OCI-LY1 (cell line): ENCODE data around the gene COL9A3.

Experiments
- EZH2 ChIP-seq: fragments of 200-600 bp; sonication (generic), shearing (Covaris generic); IDR thresholded peaks from 2 replicates; pipeline ENCODE4 v1.8.0; 2017; ENCODE audit warnings: borderline replicate concordance, mixed run types, mild to moderate bottlenecking, antibody characterized with exemption, low read length, moderate library complexity, mixed read lengths
- TF ChIP-seq, protein P1 (sequence below): fragments of 200-600 bp; sonication (generic), shearing (Covaris generic); IDR thresholded peaks from 2 replicates; pipeline ENCODE4 v1.5.1; 2017; ENCODE audit warnings: mild to moderate bottlenecking, antibody characterized with exemption, low read length, moderate library complexity, mixed read lengths

DNA sequence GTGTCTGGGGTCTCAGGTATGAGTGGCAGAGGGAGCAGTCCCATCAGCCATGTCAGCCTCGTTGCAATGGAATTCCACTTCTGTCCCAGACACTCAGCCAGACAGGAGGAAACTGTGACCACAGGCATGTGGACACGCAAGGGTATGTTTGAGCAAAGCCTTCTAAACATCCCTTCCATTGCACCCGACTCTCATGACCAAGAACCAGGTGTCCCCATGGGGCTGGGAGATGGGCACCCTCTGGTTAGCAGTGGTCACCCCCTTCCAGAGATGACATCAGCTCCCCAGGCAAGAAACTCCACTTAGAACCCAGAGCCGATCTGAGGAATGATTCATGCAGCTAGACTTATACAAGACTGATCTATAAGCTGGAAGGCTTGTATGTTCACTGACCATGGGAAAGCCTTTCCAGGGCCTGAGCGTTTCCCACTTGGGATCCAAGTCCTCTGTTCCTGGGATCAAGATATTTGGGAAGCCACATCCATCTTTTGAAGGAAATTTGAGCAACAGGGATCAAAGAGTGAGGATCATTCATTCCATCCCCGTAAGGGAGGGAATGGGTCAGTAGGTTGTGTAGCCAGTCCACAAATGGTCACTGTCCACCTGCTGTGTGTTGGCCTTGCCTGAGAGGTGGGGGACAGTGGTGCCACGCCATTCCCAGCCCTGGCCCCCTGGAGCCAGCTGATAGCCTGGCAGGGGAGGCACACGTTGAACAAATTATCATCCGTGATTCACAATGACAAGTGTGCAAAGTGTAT is 24.5 kb upstream of the COL9A3 start:
- TF ChIP-seq, protein P1, sequence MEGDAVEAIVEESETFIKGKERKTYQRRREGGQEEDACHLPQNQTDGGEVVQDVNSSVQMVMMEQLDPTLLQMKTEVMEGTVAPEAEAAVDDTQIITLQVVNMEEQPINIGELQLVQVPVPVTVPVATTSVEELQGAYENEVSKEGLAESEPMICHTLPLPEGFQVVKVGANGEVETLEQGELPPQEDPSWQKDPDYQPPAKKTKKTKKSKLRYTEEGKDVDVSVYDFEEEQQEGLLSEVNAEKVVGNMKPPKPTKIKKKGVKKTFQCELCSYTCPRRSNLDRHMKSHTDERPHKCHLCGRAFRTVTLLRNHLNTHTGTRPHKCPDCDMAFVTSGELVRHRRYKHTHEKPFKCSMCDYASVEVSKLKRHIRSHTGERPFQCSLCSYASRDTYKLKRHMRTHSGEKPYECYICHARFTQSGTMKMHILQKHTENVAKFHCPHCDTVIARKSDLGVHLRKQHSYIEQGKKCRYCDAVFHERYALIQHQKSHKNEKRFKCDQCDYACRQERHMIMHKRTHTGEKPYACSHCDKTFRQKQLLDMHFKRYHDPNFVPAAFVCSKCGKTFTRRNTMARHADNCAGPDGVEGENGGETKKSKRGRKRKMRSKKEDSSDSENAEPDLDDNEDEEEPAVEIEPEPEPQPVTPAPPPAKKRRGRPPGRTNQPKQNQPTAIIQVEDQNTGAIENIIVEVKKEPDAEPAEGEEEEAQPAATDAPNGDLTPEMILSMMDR, result no peak
- no peak for TF ChIP-seq EZH2
